ENCODE results near the gene EHD1.

- TF ChIP-seq CTCF (conservative IDR thresholded peaks at IDR 0.05; ENCODE audit: low read length) (no peak), EZH2phosphoT487 (IDR thresholded peaks at IDR 0.05; ENCODE audit: borderline replicate concordance) (no peak)
These were observed 54.8 kb downstream of the EHD1 start for GRCh38 chr11:64823568-64824119.
